GM18526 (cell line): ENCODE data around the gene TPBGL.

ENCODE experiments used
- POLR2A ChIP-seq: IDR thresholded peaks from 3 replicates; pipeline ENCODE4 v1.6.1; 2011; ENCODE audit not compliant: insufficient read length; ENCODE audit errors: extremely low read depth

The TPBGL gene

GRCh38 chr11:75238595-75239440, 1.8 kb upstream of the TPBGL start:
- no peak for TF ChIP-seq POLR2A

- no peak for TF ChIP-seq POLR2A
Observed at GRCh38 chr11:75239531-75240290, 863 bp upstream of the TPBGL start.

GRCh38 chr11:75241036-75241905, 697 bp downstream of the TPBGL start:
- no peak for TF ChIP-seq POLR2A

GRCh38 chr11:75241906-75242644, 1.5 kb downstream of the TPBGL start:
- no peak for TF ChIP-seq POLR2A

DNA sequence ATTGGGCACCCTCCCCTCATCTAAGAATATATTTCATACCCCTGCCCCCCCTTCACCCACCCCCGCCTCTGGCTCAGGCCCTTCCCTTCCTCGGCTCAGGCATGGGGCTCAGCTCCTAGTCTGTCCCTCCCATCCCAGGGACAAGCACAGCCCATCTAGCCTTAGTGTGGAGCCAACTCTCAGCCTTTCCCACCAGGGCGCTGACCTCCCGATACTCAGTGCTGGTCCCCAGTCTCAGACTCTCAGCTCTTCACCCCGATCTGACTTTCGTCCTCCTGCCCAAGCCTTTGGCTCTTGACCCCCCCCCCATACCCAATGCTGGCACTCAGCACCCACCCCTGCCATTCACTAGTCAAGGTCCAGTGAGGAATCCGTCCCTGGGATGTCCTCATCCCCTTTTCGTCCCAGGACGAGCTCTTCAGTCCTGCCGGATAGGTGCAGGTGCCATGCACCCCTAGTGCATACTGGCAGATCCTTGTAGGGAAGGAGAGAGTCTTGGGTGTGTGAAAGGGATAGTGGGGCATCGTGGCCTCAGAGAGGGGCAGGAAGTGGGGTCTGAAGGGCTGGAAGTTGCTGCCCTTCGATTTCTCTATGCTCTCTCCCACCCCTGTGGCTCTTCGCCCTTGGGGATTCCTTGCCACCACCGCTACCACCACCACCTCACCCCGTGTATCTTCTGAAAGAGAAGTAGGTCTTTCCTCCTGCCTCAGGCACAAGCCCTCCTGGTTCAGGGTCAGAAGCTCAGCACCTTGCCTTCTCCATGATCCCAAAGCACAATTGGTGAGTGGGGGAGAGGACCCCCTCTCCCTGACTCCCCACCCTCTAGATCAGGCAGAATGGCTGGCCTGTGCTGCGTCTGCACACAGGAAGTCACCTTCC, 2.4 kb downstream of the TPBGL start:
- TF ChIP-seq POLR2A = no peak

GRCh38 chr11:75244052-75244814, 3.7 kb downstream of the TPBGL start:
- TF ChIP-seq POLR2A = no peak

DNA sequence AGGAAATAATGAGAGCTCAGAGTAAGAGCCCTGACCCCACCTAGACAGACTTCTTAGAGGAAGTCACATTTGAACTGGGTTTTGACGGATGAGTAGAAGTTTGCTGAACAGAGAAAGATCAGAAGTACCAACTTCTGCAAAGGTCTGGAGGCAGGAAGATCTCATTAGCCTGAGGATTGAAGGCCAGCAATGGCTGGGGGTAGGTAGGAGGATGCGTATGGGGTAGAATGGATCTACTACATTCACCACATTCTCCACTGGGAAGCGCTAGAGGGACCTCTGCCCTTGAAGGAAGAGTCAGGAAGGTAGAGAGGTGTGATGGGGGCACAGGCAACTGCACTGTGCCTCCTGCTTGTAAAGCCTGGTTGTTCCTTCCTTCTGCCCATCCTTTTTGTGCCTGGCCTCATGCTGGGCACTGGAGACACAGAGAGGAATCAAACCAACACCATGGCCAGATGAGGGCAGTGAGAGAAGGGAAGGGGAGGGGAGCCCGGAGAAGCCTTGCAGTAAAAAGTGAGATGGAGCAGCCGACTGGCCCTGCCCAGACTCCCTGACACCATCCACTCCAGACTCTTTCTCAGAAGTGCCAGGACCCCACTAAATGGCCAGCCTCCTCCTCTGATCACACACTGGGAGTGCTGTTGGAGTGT, 4.9 kb downstream of the TPBGL start:
- no peak for TF ChIP-seq POLR2A

GRCh38 chr11:75246006-75246670, 5.6 kb downstream of the TPBGL start:
- TF ChIP-seq POLR2A = no peak

- TF ChIP-seq POLR2A = no peak
Observed at GRCh38 chr11:75246671-75247350, 6.2 kb downstream of the TPBGL start.

DNA sequence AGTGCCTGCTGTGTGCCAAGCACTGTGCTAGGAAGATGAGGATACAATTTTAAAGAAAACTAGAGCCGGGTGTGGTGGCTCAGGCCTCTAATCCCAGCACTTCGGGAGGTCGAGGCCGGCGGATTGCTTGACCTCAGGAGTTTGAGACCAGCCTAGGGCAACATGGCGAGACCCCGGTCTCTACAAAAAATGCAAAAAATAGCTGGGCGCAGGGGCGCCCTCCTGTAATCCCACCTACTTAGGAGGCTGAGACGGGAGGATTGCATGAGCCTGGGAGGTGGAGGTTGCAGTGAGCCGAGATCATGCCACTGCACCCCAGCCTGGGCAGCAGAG, 8.3 kb downstream of the TPBGL start:
- TF ChIP-seq POLR2A = no peak

GRCh38 chr11:75249704-75250103, 9.1 kb downstream of the TPBGL start:
- no peak for TF ChIP-seq POLR2A

DNA sequence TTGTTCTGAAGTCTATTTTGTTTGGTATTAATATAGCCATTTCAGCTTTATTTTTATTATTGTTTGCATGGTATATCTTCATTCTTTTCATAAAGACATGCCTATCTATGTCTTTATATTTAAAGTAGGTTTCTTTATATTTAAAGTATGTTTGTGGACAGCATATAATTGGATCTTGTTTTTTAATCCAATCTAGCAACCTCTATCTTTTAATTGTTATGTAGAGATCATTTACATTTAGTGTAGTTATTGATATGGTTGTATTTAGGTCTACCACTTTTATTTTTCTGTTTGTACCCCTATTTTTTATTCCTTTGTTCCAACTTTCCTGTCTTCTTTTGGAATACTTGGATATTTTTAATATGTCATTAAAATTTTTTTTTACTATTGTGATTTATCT, 13.8 kb downstream of the TPBGL start:
- no peak for TF ChIP-seq POLR2A
